Endothelial cell of umbilical vein (primary cell): ENCODE data around the gene OR1E1.

Experiments
- CTCF ChIP-seq, 2 donors: IDR thresholded peaks; 1 replicate in 1 of 2; 2 replicates in 1 of 2; pipeline ENCODE4 v1.5.1; 2011; ENCODE audit warnings: low read length in 2 of 2, mild to moderate bottlenecking in 2 of 2, moderate library complexity in 2 of 2, control low read depth in 1 of 2, inconsistent platforms in 1 of 2, low read depth in 1 of 2; ENCODE audit not compliant: insufficient read depth in 1 of 2; ENCODE audit errors: extremely low read depth in 1 of 2
- POLR2A ChIP-seq: IDR thresholded peaks from 2 replicates; pipeline ENCODE4 v1.6.1; 2012; ENCODE audit warnings: low read depth, mild to moderate bottlenecking, control low read depth, low read length

- TF ChIP-seq CTCF (IDR thresholded peaks at IDR 0.05; ENCODE audit: extremely low read depth in 1 of 2, insufficient read depth in 1 of 2, low read depth in 1 of 2, low read length in 2 of 2), result no peak
- no peak for TF ChIP-seq POLR2A
These were observed 17.4 kb upstream of the OR1E1 start for GRCh38 chr17:3415610-3416009.
